ENCODE measurements around the gene MACROD2.

- TF ChIP-seq CTCF (IDR thresholded peaks at IDR 0.05 in 2 of 3, conservative IDR thresholded peaks at IDR 0.05 in 1 of 3; ENCODE audit: borderline replicate concordance in 1 of 3, insufficient read depth in 1 of 3, low read depth in 2 of 3, low read length in 2 of 3): no peak
- TF ChIP-seq EZH2phosphoT487 (IDR thresholded peaks at IDR 0.05; ENCODE audit: borderline replicate concordance): no peak
Observed at GRCh38 chr20:14616003-14616402, 620.7 kb downstream of the MACROD2 start.

Measured in HCT116 (cell line).